ENCODE measurements around the gene PDE1A.
"Not testable (repeated sequence)": the region's sequence is repeated elsewhere in the genome, so short reads cannot be mapped to it uniquely, and the experiment has no call there.

Gene PDE1A

DNA sequence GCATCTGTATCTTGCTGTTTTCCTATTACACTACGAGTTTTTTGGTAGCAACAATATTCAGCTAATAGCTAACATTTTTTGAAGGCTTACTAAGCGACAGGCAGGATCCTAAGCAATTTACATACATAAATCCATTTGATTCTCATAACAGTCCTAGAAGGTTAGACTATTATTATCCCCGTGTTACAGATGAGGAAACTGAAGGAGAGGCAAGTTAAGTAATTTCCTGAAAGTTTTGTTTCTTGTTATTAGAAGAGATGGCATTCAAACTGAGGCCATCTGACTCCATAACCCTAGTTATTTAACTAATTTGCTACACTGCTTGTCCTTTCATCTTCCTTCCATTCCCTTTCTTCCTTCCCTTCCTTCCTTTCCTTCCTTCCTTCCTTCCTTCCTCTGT lies 68.2 kb downstream of the PDE1A start:
- no peak for DNase-seq (ENCODE audit: low spot score)

DNA sequence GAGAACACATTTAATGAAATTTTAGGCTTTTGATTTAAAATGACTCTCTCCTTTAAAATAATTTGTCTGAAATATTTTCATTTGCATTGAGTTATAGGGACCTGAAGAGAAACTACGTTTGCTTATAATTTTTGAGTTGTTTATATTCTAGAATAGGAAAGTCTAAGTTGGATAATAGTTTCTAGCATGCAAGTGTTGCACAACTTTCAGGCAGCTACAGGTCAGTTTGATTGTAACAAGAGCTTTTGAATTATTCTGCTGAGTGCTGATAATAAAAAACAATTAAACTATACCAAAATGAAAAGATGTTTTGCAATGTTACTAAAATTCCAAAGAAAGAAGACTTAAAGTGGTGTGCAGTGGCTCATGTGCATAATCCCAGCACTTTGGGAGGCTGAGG lies 71.0 kb downstream of the PDE1A start:
- DNase-seq (ENCODE audit: low spot score) = no peak

DNA sequence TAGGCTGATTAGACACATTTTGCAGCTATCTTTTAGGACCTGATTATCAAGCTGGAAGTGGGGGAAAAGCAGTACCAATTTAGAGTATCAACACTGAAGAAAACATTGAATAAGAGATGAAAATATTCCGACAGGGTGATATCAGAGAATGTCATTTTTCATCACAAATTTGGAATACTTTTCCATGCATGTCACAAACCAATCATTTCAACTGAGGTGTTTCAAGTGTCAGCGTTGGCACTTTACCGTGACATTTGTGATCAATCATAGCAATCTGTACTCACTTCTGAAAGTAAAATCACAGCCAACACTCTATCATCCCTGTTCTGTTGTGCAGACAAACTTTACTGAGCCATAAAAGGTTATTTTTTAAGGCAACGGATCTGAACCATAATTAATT lies 75.4 kb downstream of the PDE1A start:
- no peak for DNase-seq (ENCODE audit: low spot score)

DNA sequence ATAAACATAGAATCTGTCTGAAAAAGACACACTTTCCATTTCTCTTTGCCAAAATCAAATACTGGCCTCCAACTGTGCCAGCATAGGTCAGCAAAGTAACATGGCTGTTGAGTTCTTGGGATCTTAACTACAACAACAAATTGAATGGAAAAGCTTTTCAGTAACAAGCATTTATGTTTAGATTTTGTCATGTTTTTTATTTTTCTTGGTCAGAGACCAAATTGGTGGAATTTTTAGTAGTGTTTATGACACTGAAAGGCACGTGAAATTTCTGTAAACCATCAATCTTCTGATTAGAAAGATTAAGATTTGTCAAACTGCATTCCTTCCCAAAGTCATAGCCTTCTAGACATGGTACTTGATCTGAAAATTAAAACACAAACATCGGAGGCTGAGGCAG lies 77.6 kb downstream of the PDE1A start:
- DNase-seq (ENCODE audit: low spot score) = no peak

GRCh38 chr2:182345384-182345783 lies 81.5 kb downstream of the PDE1A start:
- no peak for DNase-seq (ENCODE audit: low spot score)

- DNase-seq (ENCODE audit: low spot score) = no peak
Observed at GRCh38 chr2:182330451-182331305, 96.2 kb downstream of the PDE1A start.

DNA sequence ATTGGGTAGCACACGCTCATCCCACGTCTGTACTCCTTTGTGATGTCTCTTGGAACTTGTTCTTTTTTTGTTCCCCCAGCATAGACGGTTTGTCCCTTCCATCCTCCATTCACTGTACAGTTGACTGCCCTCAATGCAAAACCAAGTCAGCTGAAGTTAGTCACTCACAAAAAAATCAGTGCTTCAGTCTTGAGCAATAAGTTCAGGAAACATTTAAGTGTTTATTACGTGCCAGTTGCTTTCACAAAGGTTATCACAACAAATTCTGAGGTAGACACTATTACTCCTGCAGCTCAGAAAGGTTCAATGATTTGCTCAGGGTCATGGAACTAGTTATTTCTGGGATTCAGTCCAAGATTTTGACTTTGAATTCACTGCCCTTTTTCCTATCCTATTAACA lies 102.2 kb downstream of the PDE1A start:
- DNase-seq (ENCODE audit: low spot score) = no peak

GRCh38 chr2:182321096-182321495 lies 105.7 kb downstream of the PDE1A start:
- DNase-seq (ENCODE audit: low spot score) = no peak

DNA sequence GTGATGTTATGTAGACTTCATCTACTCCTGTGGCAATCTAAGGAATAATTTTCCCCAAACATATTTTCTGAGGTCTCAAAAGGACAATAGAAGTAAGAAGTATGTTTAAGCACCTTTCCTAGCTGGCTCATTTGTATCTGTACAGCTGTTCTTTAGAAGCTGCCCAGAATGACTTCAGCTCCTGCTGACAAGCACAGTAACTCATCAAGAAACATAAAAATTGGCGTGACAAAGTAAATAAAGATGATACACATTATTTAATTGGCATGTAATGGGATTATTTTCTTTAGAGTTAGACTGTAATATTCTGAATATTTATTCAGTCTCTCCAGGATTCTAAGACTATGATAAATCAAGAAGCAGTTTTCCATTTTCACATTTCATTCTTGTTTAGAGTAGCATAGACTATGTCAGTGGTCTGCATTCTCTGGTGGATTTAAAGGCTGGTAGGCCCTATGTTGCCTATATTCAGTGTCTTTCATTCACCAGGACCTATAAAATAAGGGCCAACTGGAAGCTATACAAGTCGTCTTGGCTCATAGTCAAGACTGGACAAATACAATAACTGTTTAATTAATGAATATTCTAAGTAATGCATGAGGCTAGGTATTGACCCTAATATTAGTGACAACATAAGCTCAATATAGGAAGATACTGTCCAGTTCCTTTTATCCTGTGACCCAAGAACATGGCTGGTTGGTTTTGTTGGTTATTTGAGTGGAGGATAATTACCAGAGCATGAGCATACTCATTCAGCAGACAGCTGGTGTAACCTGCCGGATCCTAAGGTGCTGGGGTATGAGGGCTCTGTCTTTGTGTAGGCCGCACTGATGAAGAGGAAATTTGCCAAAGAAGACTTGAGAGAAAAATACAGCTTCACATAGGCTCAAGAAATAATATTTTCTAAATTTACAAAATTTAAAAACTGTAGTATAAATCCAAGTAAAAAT lies 107.0 kb downstream of the PDE1A start:
- DNase-seq (ENCODE audit: low spot score) = no peak

- no peak for DNase-seq (ENCODE audit: low spot score)
Observed at GRCh38 chr2:182318466-182319220, 108.2 kb downstream of the PDE1A start.

DNA sequence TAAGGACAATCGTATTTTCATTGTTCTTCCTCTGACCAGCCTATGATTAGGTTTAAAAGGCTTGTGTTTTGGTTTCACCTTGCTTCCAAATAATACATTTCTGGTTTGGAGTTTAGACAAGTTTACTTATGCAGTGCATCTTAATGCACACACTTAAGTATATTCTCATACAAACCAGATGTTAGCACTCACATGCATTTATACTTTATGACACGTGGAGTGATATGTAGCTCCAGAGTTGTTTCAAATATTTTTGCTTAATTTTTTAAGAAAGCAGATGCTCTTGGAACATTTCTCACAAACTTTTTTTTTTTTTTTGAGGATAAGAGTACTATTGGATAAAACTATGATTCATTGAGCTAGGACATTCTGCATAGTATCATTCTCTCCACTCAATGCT lies 109.9 kb downstream of the PDE1A start:
- no peak for DNase-seq (ENCODE audit: low spot score)

- DNase-seq (ENCODE audit: low spot score) = no peak
Observed at GRCh38 chr2:182302972-182303371, 123.9 kb downstream of the PDE1A start.

- no peak for DNase-seq (ENCODE audit: low spot score)
Observed at GRCh38 chr2:182302174-182302573, 124.7 kb downstream of the PDE1A start.

DNA sequence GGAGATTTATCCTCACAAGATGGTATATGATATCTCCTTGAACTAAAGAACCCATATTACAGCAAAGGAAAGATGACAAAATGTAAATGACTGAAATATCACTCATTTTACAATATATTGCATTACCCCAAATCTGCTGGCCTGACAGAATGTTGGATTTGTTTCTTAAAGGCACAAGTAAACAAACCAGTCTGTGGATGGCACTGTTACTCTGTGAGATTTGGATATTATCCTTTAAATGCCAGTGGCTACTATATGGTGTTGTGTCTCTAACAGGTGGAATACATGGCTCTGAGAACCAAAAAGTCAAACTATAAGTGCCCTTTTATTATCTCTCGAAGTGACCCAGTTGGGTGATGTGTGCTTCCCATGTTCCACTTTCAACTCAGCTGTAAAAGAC lies 125.7 kb downstream of the PDE1A start:
- no peak for DNase-seq (ENCODE audit: low spot score)

DNA sequence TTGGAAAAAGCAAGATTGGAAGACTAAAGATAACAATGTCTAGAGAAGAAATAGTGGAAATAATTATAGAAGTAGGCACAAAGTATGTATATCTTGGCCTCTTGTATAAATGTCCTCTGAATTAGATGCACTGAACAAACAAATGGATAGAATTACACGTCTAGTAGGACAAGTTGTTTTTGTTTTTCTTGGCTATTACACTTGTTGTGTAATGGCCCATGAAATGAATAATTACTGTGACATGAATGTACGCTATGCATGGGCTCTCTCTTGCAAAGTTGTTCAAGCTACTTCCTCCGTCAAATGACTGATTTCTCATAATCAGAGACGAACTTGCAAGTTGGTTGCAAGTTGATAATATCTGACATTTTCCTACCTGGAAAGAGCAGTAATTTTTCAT lies 126.2 kb downstream of the PDE1A start:
- no peak for DNase-seq (ENCODE audit: low spot score)

DNA sequence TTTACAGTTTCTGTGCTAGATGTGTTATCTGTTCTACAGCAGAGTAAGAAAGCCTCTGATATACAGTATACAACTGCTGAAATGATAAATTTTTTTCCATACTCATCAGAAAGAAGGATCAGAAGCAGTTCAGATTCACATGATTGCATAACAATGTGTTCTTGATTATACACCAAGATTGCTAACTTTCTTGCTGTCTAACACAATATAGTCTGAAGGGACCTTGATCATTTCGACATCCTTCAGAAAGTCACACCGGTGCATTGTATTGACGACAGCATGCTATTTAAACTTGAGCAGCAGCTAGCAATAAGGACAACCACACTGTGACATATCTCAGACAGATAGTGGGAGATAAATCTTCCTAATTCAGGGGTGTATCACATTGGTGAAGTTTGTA lies 127.2 kb downstream of the PDE1A start:
- no peak for DNase-seq (ENCODE audit: low spot score)

GRCh38 chr2:182298456-182298855 lies 128.4 kb downstream of the PDE1A start:
- no peak for DNase-seq (ENCODE audit: low spot score)

GRCh38 chr2:182291296-182291695 lies 135.5 kb downstream of the PDE1A start:
- DNase-seq (ENCODE audit: low spot score) = no peak

GRCh38 chr2:182283512-182283911 lies 143.3 kb downstream of the PDE1A start:
- DNase-seq (ENCODE audit: low spot score) = no peak

- DNase-seq (ENCODE audit: low spot score) = no peak
Observed at GRCh38 chr2:182281276-182281675, 145.6 kb downstream of the PDE1A start.

- DNase-seq (ENCODE audit: low spot score) = no peak
Observed at GRCh38 chr2:182280118-182280517, 146.7 kb downstream of the PDE1A start.

GRCh38 chr2:182276662-182277061 lies 150.2 kb downstream of the PDE1A start:
- not testable (repeated sequence) for DNase-seq (ENCODE audit: low spot score)
